Measurements from ENCODE around the gene SULT2B1.

The SULT2B1 gene

DNA sequence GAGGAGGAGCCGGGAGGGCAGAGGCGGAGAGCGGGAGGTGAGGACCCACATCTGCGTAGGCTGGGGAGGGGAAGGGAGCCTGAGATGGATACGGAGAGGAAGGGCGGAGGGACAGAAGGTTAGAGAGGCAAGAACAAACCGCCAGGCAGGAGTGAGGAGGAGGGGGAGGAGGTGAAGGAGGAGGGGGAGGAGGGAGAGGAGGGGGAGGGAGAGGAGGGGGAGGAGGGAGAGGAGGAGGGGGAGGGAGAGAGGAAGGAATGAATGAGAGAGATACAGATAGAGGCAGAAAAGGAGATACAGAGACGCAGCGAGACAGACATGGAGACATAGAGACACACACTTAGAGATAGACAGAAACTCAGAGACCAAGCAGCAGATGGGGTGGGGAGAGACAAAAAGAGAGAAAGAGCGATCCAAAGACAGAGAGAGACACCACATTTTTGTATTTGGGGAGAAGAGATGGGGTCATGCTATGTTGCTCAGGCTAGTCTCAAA lies 94.8 kb downstream of the SULT2B1 start:
- no peak for DNase-seq (ENCODE audit: extremely low read depth in 1 of 2, low read depth in 1 of 2)

DNA sequence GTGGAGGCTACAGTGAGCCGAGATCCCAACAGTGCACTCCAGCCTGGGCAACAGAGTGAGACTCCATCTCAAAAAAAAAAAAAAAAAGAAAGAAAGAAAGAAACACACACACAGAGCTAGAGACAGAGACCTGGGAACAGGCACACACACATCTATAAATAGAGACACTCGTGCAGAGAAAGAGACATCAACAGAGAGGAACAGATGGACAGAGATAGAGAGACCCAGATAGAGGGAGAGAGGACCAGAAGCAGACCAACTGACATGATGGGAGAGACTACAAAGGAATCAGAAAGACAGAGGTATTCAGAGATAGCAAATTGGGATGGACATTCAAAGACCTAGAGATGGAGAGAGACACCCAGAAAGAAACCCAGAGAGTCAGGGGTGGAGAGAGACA lies 96.2 kb downstream of the SULT2B1 start:
- no peak for DNase-seq (ENCODE audit: extremely low read depth in 1 of 2, low read depth in 1 of 2)

Data from stimulated activated CD8-positive, alpha-beta memory T cell treated with anti-CD3 and anti-CD28 coated beads, Interleukin-7, amount 100 ng/mL, for 48 hours (primary cell).